Ovary (tissue), 9 donors: ENCODE data around the gene NADSYN1. TPM values are rescaled to one million over a fixed set of nuclear protein-coding genes. Genes with fewer than 3 reads are reported as not detected.

Experiments used
- DNase-seq, 5 donors: peaks; one replicate each; pipeline ENCODE4 v3.0.0-alpha.2; 2019 to 2020
- H3K27ac ChIP-seq, 2 donors: fragments of 200-600 bp; one replicate each; pipeline versions ENCODE4 v1.5.1 to v1.8.0; 2019 to 2022
- H3K27me3 ChIP-seq: fragments of 200-600 bp; one replicate; pipeline ENCODE4 v1.8.0; 2022
- H3K36me3 ChIP-seq: fragments of 200-600 bp; sonication (generic); one replicate; pipeline ENCODE4 v1.5.1; 2019
- H3K4me1 ChIP-seq: one replicate; pipeline ENCODE4 v1.8.1; 2013; ENCODE audit warnings: mild to moderate bottlenecking, moderate library complexity; ENCODE audit not compliant: insufficient read depth
- H3K4me3 ChIP-seq: fragments of 200-600 bp; sonication (generic); one replicate; pipeline ENCODE4 v1.5.1; 2017
- H3K9me3 ChIP-seq, 2 donors: fragments of 200-600 bp in 1 of 2; sonication (generic) in 1 of 2; one replicate each; pipeline versions ENCODE4 v1.5.1 to v1.8.1; 2013 to 2019; ENCODE audit warnings: mild to moderate bottlenecking in 1 of 2, moderate library complexity in 1 of 2
- CTCF ChIP-seq, 3 donors: fragments of 450-650 bp in 2 of 3; fragments of 200-600 bp in 1 of 3; IDR thresholded peaks; one replicate each; pipeline versions ENCODE4 v1.5.1 to v1.8.0; 2016 to 2022; ENCODE audit warnings: antibody characterized with exemption in 3 of 3, mild to moderate bottlenecking in 1 of 3
- EP300 ChIP-seq: sonication (generic); formaldehyde crosslinking; IDR thresholded peaks from one replicate; pipeline ENCODE4 v1.6.1; 2017; ENCODE audit warnings: antibody characterized with exemption
- POLR2A ChIP-seq: fragments of 450-650 bp; IDR thresholded peaks from one replicate; pipeline ENCODE4 v1.6.1; 2017; ENCODE audit warnings: antibody characterized with exemption, mild to moderate bottlenecking, moderate library complexity
- WGBS, 3 donors: extraction: QIAGEN DNeasy Blood & Tissue Kit in 1 of 3; methylation state at CpG; one replicate each; pipeline versions ENCODE4 v1.1.5 to v1.1.7; 2013 to 2017; 5-methylcytosine and 5-hydroxymethylcytosine counted together
- intact Hi-C, 4 donors: fragments of 100-400 bp; cut with DNase I; formaldehyde crosslinking; loops; one replicate each; pipeline versions ENCODE4 v1.11.0 to v1.15.1; 2022 to 2023
- polyA plus RNA-seq, 2 donors: library from polyadenylated mRNA; stranded (reverse); fragments of 200-250 nt in 1 of 2; fragments of 350-450 nt in 1 of 2; fragmentation: Illumina TruSeq in 1 of 2; extraction: RNeasy Lipid Tissue Mini Kit (QIAGEN cat#74804) in 1 of 2; gene quantifications; one replicate each; pipeline ENCODE4 v1.2.3, GENCODE V29; 2013 to 2014
- total RNA-seq, 7 donors: library from RNA; depleted of rRNA in 2 of 7; stranded (reverse); fragments of >200 nt in 2 of 7; fragmentation: NEBNext Ultra II Directional in 3 of 7; extraction: Animal tissue kit (Norgen Biotek cat#: 25700) in 3 of 7; gene quantifications; one replicate each; pipeline versions ENCODE4 v1.1.0 to v1.2.4, GENCODE V29; 2016 to 2023
- donor health status: DM: no; HTN: no; CAD: no; lungs with moderate emphysema.
- donor health status: DM: no; HTN: no; CAD: no.
- donor health status: Bipolar disorder and iron deficiency.
- donor health status: DM: yes; HTN: yes; CAD: no.
- donor health status: DM: no; HTN: no; CAD: no.
- donor health status: DM: yes; HTN: yes; CAD: no.

The NADSYN1 gene
- total and polyA plus RNA-seq, 9 donors = 30.8 to 69.0 (median 49.6) TPM

GRCh38 chr11:71442880-71443279 is 10.1 kb upstream of the NADSYN1 start:
- Histone ChIP-seq H3K4me3 (no peak overlapping the region), H3K9me3 (no peaks in the 10 kb centered on the region), H3K27ac (no peak overlapping the region), H3K27me3 (no peaks in the 10 kb centered on the region), H3K4me1 (peaks cover 2% of the 10 kb centered on the region), H3K36me3 (no peaks in the 10 kb centered on the region)
- peak in 1 of 5 donors; percentile 12 for DNase-seq
- intact Hi-C loops = no loop called here
- no peak for TF ChIP-seq EP300
- TF ChIP-seq CTCF (IDR thresholded peaks at IDR 0.05) = no peak
- no peak for TF ChIP-seq POLR2A
- WGBS, 3 donors = 96 to 99% (median 99%) methylated on average over 5 of the region's 5 CpGs

- Histone ChIP-seq H3K4me1 (peaks cover 2% of the 10 kb centered on the region), H3K4me3 (no peak overlapping the region), H3K9me3 (no peaks in the 10 kb centered on the region), H3K27ac (no peak overlapping the region), H3K27me3 (no peaks in the 10 kb centered on the region), H3K36me3 (no peaks in the 10 kb centered on the region)
- intact Hi-C loops = no loop called here
- DNase-seq = no peak
- TF ChIP-seq POLR2A (no peak), EP300 (no peak), CTCF (IDR thresholded peaks at IDR 0.05) (no peak)
- 90 to 94% (median 94%) methylated on average over 20 of the region's 20 CpGs for WGBS, 3 donors
Observed at GRCh38 chr11:71443736-71444445, 9.1 kb upstream of the NADSYN1 start.

GRCh38 chr11:71444811-71445210 is 8.2 kb upstream of the NADSYN1 start:
- no peak overlapping the region for H3K4me3 ChIP-seq
- 94 to 96% (median 96%) methylated on average over 6 of the region's 6 CpGs for WGBS, 3 donors
- no peak for TF ChIP-seq EP300
- no peaks in the 10 kb centered on the region for H3K36me3 ChIP-seq
- H3K9me3 ChIP-seq = no peaks in the 10 kb centered on the region
- peaks cover 2% of the 10 kb centered on the region for H3K4me1 ChIP-seq
- intact Hi-C loops = no loop called here
- no peaks in the 10 kb centered on the region for H3K27me3 ChIP-seq
- H3K27ac ChIP-seq = no peak overlapping the region
- DNase-seq = peak in 1 of 5 donors; percentile 1

- no peaks in the 10 kb centered on the region for H3K36me3 ChIP-seq
- H3K4me3 ChIP-seq = no peak overlapping the region
- H3K9me3 ChIP-seq = no peaks in the 10 kb centered on the region
- intact Hi-C loops = no loop called here
- peaks cover 2% of the 10 kb centered on the region for H3K4me1 ChIP-seq
- no peak for TF ChIP-seq EP300
- no peak for TF ChIP-seq POLR2A
- TF ChIP-seq CTCF (IDR thresholded peaks at IDR 0.05) = no peak
- WGBS, 3 donors = 93 to 98% (median 94%) methylated on average over 1 of the region's 1 CpG
- H3K27ac ChIP-seq = no peak overlapping the region
- no peak for DNase-seq
- H3K27me3 ChIP-seq = no peaks in the 10 kb centered on the region
Observed at GRCh38 chr11:71446150-71446549, 6.9 kb upstream of the NADSYN1 start.

GRCh38 chr11:71446942-71447688 is 5.9 kb upstream of the NADSYN1 start:
- H3K4me3 ChIP-seq = peak overlapping the region; percentile 85

More at GRCh38 chr11:71446942-71447688, 5.9 kb upstream of the NADSYN1 start:
- H3K27me3 ChIP-seq = no peaks in the 10 kb centered on the region
- DNase-seq = no peak
- no peaks in the 10 kb centered on the region for H3K9me3 ChIP-seq
- H3K27ac ChIP-seq = peak overlapping the region in 1 of 2 donors; percentile 60
- peaks cover 3% of the 10 kb centered on the region for H3K4me1 ChIP-seq
- WGBS, 3 donors = 53 to 57% (median 57%) methylated on average over 9 of the region's 9 CpGs
- intact Hi-C loops = no loop called here
- H3K36me3 ChIP-seq = no peaks in the 10 kb centered on the region
- no peak for TF ChIP-seq POLR2A
- no peak for TF ChIP-seq EP300
- no peak for TF ChIP-seq CTCF (IDR thresholded peaks at IDR 0.05)
